Adrenal gland (tissue), 5 donors: Measurements from ENCODE around the gene CIB4.

Experiments used
- POLR2A ChIP-seq, 2 donors: fragments of 450-650 bp; IDR thresholded peaks; one replicate each; pipeline ENCODE4 v1.6.1; 2017; ENCODE audit warnings: antibody characterized with exemption in 2 of 2, mild to moderate bottlenecking in 2 of 2, moderate library complexity in 1 of 2
- TF ChIP-seq, protein P1 (sequence below), 6 experiments: fragments of 450-650 bp in 4 of 6; fragments of 200-600 bp in 2 of 6; sonication (generic) in 1 of 6; IDR thresholded peaks; 1 replicate in 5 of 6; 2 replicates in 1 of 6; pipeline versions ENCODE4 v1.5.1 to v1.8.0; 2016 to 2021; ENCODE audit warnings: antibody characterized with exemption in 6 of 6, mild to moderate bottlenecking in 2 of 6, moderate library complexity in 1 of 6
- donor health status: DM: no; HTN: no; CAD: no.

DNA sequence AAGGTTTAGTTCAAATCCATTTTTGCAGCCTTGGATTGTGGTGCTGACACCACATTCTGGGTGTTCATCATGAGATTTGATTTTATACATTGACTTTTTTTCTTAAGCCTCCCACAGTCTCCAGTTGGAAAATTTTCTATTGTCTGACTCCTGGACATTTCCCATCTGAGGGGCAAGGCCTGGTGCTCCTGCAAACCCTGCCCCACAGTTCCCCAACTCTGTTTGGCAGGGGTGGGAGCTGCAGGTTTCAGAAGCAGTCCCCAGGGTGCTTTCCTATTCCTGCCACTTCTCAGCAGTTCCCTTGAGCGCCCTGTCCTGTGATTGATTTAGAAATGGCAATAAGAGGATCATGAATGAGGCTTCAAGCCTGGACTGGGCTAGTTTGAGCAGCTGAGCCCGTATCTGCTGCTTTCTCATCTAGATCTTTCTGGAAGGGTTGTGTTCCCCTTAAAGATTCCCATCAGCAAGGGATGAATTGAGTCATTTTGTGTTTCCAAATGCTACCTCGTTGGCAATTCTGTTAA, 77.0 kb downstream of the CIB4 start:
- TF ChIP-seq, protein P1, sequence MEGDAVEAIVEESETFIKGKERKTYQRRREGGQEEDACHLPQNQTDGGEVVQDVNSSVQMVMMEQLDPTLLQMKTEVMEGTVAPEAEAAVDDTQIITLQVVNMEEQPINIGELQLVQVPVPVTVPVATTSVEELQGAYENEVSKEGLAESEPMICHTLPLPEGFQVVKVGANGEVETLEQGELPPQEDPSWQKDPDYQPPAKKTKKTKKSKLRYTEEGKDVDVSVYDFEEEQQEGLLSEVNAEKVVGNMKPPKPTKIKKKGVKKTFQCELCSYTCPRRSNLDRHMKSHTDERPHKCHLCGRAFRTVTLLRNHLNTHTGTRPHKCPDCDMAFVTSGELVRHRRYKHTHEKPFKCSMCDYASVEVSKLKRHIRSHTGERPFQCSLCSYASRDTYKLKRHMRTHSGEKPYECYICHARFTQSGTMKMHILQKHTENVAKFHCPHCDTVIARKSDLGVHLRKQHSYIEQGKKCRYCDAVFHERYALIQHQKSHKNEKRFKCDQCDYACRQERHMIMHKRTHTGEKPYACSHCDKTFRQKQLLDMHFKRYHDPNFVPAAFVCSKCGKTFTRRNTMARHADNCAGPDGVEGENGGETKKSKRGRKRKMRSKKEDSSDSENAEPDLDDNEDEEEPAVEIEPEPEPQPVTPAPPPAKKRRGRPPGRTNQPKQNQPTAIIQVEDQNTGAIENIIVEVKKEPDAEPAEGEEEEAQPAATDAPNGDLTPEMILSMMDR (IDR thresholded peaks at IDR 0.05): no peak
- no peak for TF ChIP-seq POLR2A (IDR thresholded peaks at IDR 0.05)
